Measurements from ENCODE around the gene PIGBOS1. TPM values are rescaled to one million over a fixed set of nuclear protein-coding genes. Genes with fewer than 3 reads are reported as not detected.

Gene PIGBOS1
- total and polyA plus RNA-seq, 2 donors (not counting 3 experiments of a cell fraction or from before 2014, with no cell fraction given): 12.8 to 16.5 TPM

DNA sequence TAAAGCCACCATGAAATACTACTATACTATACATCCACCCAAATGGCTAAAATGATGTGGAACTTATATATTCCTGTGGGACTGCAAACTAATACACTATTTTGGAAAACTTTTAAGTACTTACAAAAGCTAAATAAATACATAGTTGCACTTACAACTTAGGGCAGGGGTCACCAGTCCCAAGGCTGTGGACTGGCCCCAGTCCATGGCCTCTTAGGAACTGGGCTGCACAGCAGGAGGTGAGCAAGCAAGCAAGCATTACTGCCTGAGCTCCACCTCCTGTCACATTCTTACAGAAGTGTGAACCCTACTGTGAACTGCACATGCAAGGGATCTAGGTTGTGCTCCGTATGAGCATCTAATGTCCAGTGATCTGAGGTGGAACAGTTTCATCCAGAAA is 18.2 kb upstream of the PIGBOS1 start:
- ChIA-PET CTCF (interaction anchor here (1.2 kb wide), 1 partner anchor 102 kb away, joined by 3 read pairs; no protein-coding TSS in a partner anchor), POLR2A (no interaction called here)
- Histone ChIP-seq H3K9me3 (replicated peaks; ENCODE audit: control insufficient read depth, insufficient read depth, low read length) (no peaks in the 10 kb centered on the region), H3K27ac (ENCODE audit: insufficient read depth, low read depth, low read length) (no peak overlapping the region), H3K9ac (replicated peaks; ENCODE audit: extremely low read depth, insufficient read depth, low read length) (no peak overlapping the region), H3K9me1 (replicated peaks; ENCODE audit: control insufficient read depth, extremely low read depth, insufficient read depth, low read length) (no peaks in the 10 kb centered on the region), H2AFZ (ENCODE audit: low read depth, low read length) (no peak overlapping the region), H4K20me1 (replicated peaks; ENCODE audit: control insufficient read depth, extremely low read depth, insufficient read depth, low read length) (no peaks in the 10 kb centered on the region), H3K4me2 (ENCODE audit: insufficient read depth, low read length) (no peak overlapping the region), H3K36me3 (ENCODE audit: control insufficient read depth in 2 of 2, extremely low read depth in 1 of 2, insufficient read depth in 2 of 2, low read length in 2 of 2) (peaks cover 0 to 2% of the 10 kb centered on the region in 2 experiments), H3K79me2 (ENCODE audit: control insufficient read depth, insufficient read depth, low read length) (no peaks in the 10 kb centered on the region), H3K4me3 (replicated peaks in 1 of 3; ENCODE audit: insufficient read depth in 1 of 3, low read depth in 1 of 3, low read length in 3 of 3) (no peak overlapping the region), H3K27me3 (ENCODE audit: control insufficient read depth in 2 of 2, insufficient read depth in 2 of 2, low read length in 2 of 2) (no peaks in the 10 kb centered on the region), H3K4me1 (ENCODE audit: control insufficient read depth, extremely low read depth, insufficient read depth, low read length) (no peaks in the 10 kb centered on the region)
- TF ChIP-seq, protein P1, sequence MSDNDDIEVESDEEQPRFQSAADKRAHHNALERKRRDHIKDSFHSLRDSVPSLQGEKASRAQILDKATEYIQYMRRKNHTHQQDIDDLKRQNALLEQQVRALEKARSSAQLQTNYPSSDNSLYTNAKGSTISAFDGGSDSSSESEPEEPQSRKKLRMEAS (IDR thresholded peaks at IDR 0.05; ENCODE audit: insufficient read depth, insufficient read length): no peak
- TF ChIP-seq MYC (IDR thresholded peaks at IDR 0.05; ENCODE audit: low read depth, low read length) (no peak), CTCF (IDR thresholded peaks at IDR 0.05; ENCODE audit: extremely low read depth in 1 of 2, insufficient read depth in 1 of 2, low read depth in 1 of 2, low read length in 2 of 2) (no peak), EZH2 (IDR thresholded peaks at IDR 0.05; ENCODE audit: borderline replicate concordance, low read depth, low read length, severe bottlenecking) (no peak), POLR2AphosphoS5 (IDR thresholded peaks at IDR 0.05; ENCODE audit: insufficient read depth, low read depth, low read length) (no peak), GATA2 (IDR thresholded peaks at IDR 0.05; ENCODE audit: insufficient read depth, insufficient read length, low read depth, low read length) (no peak), POLR2A (IDR thresholded peaks at IDR 0.05; ENCODE audit: low read depth, low read length) (no peak), JUN (IDR thresholded peaks at IDR 0.05; ENCODE audit: borderline replicate concordance, insufficient read depth, insufficient read length, low read depth) (no peak), FOS (IDR thresholded peaks at IDR 0.05; ENCODE audit: borderline replicate concordance, insufficient read depth, low read length) (no peak)
- FAIRE-seq: no peak
- dilution Hi-C loops (cut with MboI; ENCODE audit: extremely low pct_ligation_motif_present, low sequenced_read_pairs): no loop called here
- DNase-seq (ENCODE audit: low read depth, low spot score): no peak
- intact Hi-C loops (cut with micrococcal nuclease): no loop called here
- BruUV-seq (replicated peaks): no TSS peak
